Activated naive CD8-positive, alpha-beta T cell treated with anti-CD3 and anti-CD28 coated beads, Interleukin-2, amount 50 U/mL, for 16 hours (primary cell): Measurements from ENCODE around the gene MOB1B.
"Not testable (repeated sequence)": the region's sequence is repeated elsewhere in the genome, so short reads cannot be mapped to it uniquely, and the experiment has no call there.

Source experiments
- DNase-seq: peaks from one replicate; pipeline ENCODE4 v3.0.0-alpha.2; 2020; ENCODE audit warnings: low read depth, low spot score

Gene MOB1B

DNA sequence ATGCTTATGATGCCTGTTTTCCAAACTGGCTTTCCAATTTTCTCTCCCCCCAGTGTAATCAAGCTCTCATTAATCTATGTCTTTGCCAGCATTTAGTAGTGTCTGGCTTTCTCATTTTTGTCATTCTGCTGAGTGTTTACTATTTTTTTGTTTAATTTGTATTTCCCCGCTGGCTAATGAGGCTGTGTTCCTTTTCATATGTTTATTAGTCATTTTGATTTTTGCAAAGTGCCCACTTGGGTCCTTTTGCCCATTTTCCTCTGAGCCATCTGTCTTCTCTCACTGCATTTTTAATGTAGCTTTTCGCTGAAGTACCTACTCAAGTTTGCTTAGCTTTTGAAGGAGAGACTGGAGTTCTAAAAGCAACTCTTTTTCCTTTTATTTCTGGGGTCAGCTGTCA, 106.0 kb downstream of the MOB1B start:
- no peak for DNase-seq

GRCh38 chr4:71009086-71009485, 106.9 kb downstream of the MOB1B start:
- DNase-seq: no peak

DNA sequence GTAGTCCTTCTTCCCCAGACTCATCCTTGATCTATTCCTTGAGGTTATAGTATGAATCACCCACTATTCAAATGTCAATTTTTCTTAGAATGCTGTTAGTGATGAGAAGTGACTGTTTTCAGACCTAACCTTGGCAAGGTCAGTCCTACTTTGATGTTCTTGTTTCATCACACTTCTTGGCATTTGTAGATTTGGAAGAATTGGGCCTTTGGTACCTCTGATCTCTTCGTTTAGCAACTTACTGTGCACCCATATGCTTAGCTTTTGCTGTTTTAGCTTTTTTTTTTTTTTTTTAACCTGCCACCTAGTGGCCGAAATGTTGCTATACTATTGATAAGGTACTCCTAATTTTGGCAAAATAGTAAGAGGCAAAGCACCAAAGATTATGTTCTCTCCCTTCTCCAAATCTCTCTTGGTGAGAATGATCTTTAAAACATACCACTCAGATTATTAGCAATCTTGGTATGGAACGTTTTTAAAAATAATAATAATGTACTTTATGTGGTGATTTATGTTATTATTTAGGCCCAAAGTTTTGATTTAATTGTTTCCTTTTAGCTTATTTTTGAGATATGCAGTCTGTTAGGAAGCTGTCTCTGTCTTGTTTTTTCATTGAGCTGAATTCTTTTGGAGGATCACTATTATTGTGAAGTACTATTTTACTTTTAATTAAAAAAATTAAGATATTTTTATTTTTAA, 107.9 kb downstream of the MOB1B start:
- no peak for DNase-seq

- no peak for DNase-seq
Observed at GRCh38 chr4:71011451-71011850, 109.3 kb downstream of the MOB1B start.

- not testable (repeated sequence) for DNase-seq
Observed at GRCh38 chr4:71017391-71017790, 115.2 kb downstream of the MOB1B start.

DNA sequence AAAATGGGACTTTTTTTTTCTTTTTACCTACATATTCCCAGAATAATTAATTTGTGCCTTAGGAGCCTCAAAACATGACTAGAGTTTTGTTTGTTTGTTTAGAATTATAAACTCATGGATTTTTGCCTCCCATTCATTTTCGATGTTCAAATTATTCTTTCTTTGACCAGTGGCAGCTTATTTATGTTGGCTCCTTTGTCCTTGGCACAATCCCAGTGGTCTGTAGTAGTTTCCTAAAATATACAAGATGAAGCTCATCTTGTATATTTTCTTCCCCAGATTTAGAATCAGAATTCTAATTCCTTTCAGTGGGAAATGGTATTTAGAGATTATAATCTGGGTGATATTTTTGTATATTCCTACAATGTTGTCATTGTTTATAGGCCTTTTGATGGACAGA, 118.4 kb downstream of the MOB1B start:
- DNase-seq: no peak

- no peak for DNase-seq
Observed at GRCh38 chr4:71025654-71026053, 123.5 kb downstream of the MOB1B start.

- no peak for DNase-seq
Observed at GRCh38 chr4:71026086-71026485, 123.9 kb downstream of the MOB1B start.

DNA sequence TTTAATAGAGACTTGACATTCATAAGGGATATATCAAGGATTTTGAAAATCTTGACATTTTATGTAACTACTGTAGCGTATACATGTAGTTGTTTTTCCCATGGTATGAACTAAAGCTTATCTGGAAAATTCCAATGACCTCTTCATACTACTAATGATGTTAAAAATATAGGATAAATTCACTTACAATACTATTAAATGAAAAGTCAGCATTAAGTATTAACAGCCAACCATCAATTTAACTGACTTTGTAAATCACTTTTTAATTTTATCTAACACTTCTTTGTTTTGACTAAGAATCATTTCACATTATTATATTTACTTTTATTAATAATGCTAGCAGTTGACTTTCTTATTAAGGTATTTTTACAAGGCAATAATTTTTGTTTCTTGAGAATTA, 125.4 kb downstream of the MOB1B start:
- no peak for DNase-seq

- DNase-seq: no peak
Observed at GRCh38 chr4:71029504-71029903, 127.3 kb downstream of the MOB1B start.

- not testable (repeated sequence) for DNase-seq
Observed at GRCh38 chr4:71032106-71032505, 129.9 kb downstream of the MOB1B start.
